HFFc6 (cell line): ENCODE results near the gene TRPM4. TPM values are rescaled to one million over a fixed set of nuclear protein-coding genes. Genes with fewer than 3 reads are reported as not detected.

Source experiments
- DNase-seq: peaks from one replicate; pipeline ENCODE4 v3.0.0-alpha.2; 2018
- H3K27ac Mint-ChIP-seq: 2 replicates; pipeline ENCODE4 v1.8.0; 2020; ENCODE audit warnings: mild to moderate bottlenecking, mixed read lengths
- H3K27me3 Mint-ChIP-seq: 2 replicates; pipeline ENCODE4 v1.8.0; 2021; ENCODE audit warnings: mild to moderate bottlenecking, moderate library complexity, mixed read lengths; ENCODE audit not compliant: insufficient read depth
- H3K36me3 Mint-ChIP-seq: 2 replicates; pipeline ENCODE4 v1.8.0; 2021; ENCODE audit warnings: low read depth, mixed read lengths
- H3K4me1 Mint-ChIP-seq: 2 replicates; pipeline ENCODE4 v1.8.0; 2020; ENCODE audit warnings: low read depth, mixed read lengths
- H3K4me3 Mint-ChIP-seq: 2 replicates; pipeline ENCODE4 v1.8.0; 2020; ENCODE audit warnings: mild to moderate bottlenecking, moderate library complexity, mixed read lengths
- H3K9me3 Mint-ChIP-seq: 2 replicates; pipeline ENCODE4 v1.8.0; 2020; ENCODE audit warnings: mild to moderate bottlenecking, mixed read lengths
- total RNA-seq, 6 experiments: library from RNA; stranded (reverse); fragmentation: NEBNext Ultra II Directional; extraction: Animal tissue kit (Norgen Biotek cat#: 25700); gene quantifications; 2 replicates in 1 of 6; 3 replicates in 5 of 6; pipeline ENCODE4 v1.2.3, GENCODE V29; 2021
- TF ChIP-seq, protein P1 (sequence below): fragments of 200-600 bp; sonication (generic); IDR thresholded peaks from 2 replicates; pipeline ENCODE4 v1.5.0; 2021; ENCODE audit warnings: antibody characterized with exemption, mild to moderate bottlenecking

The TRPM4 gene
- total RNA-seq, 6 experiments from 2014 or later, result 25.5 to 32.5 (median 30.5) TPM

- TF ChIP-seq, protein P1, sequence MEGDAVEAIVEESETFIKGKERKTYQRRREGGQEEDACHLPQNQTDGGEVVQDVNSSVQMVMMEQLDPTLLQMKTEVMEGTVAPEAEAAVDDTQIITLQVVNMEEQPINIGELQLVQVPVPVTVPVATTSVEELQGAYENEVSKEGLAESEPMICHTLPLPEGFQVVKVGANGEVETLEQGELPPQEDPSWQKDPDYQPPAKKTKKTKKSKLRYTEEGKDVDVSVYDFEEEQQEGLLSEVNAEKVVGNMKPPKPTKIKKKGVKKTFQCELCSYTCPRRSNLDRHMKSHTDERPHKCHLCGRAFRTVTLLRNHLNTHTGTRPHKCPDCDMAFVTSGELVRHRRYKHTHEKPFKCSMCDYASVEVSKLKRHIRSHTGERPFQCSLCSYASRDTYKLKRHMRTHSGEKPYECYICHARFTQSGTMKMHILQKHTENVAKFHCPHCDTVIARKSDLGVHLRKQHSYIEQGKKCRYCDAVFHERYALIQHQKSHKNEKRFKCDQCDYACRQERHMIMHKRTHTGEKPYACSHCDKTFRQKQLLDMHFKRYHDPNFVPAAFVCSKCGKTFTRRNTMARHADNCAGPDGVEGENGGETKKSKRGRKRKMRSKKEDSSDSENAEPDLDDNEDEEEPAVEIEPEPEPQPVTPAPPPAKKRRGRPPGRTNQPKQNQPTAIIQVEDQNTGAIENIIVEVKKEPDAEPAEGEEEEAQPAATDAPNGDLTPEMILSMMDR, result no peak
- DNase-seq, result no peak
- H3K4me3 Mint-ChIP-seq, result peak overlapping the region; percentile 30; the same call in 1 of the 2 replicates
- no peaks in the 10 kb centered on the region; the same call in 1 of the 2 replicates for H3K9me3 Mint-ChIP-seq
- H3K4me1 Mint-ChIP-seq, result peaks cover 28% of the 10 kb centered on the region
- no peak overlapping the region for H3K27ac Mint-ChIP-seq
- peaks cover 4% of the 10 kb centered on the region for H3K27me3 Mint-ChIP-seq
- H3K36me3 Mint-ChIP-seq, result no peaks in the 10 kb centered on the region
Measured at GRCh38 chr19:49148044-49148682, 9.4 kb upstream of the TRPM4 start.

DNA sequence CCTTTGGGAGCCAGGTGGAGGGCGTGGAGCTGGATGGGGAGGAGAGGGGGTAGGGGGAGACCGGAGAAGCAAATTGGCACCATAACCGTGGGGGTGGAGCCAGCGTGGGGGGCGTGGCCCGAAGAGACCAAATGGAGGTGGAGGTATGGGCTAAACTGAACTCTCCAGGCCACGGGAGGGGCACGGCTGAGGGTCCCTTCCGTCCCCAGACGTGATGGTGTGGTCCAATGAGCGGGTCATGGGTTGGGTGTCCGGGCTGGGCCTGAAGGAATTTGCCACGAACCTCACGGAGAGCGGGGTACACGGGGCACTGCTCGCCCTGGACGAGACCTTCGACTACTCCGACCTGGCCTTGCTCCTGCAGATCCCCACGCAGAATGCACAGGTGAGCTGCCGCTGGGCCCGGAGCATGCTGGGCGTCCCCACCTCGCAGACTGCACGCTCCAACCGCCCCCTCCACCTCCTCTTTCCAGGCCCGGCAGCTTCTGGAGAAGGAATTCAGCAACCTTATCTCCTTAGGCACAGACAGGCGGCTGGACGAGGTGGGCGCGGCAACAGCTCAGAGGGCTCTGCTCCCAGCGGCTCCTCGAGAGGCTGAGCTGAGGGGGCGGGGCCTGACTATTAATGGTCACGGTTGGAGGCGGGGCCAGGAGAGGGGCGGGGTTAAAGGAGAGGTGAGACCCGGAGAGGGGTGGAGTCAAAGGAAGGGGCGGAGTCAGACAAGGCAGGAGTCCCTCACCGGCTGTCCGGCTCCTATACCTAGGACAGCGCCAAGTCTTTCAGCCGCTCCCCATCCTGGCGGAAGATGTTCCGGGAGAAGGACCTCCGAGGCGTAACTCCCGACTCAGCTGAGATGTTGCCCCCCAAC, 8.6 kb upstream of the TRPM4 start:
- Mint-ChIP-seq H3K9me3 (no peaks in the 10 kb centered on the region; the same call in 1 of the 2 replicates), H3K27me3 (peaks cover 10% of the 10 kb centered on the region), H3K36me3 (peaks cover 2% of the 10 kb centered on the region; the same call in 1 of the 2 replicates), H3K4me1 (peaks cover 26% of the 10 kb centered on the region), H3K27ac (0 out of 2 replicates have a peak overlapping the region, but pooled peaks have one; percentile 31), H3K4me3 (peak overlapping the region; percentile 93)
- TF ChIP-seq, protein P1, result no peak
- peak; percentile 89 for DNase-seq

DNA sequence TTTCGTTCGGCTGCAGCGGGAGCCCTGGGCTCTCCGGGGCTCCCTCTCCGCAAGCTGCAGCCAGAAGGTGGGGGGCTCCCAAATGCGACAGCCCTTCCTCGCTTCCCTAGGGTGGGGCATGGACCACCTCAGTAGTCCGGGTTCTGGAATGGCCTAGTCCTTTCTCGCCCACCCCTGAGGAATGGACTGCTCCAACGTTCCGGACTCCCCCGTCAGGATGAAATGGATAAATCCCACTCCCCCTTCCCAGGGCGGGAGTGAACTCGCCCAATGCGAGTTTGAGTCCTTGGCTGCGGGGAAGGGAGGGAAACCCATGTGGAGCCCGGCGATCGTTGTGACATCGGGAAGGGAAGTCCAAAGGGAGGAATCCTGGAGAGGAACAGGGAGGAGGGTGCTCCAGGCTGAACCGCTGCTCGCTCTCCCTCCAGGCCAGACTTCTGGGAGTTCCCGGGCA, 7.9 kb upstream of the TRPM4 start:
- H3K36me3 Mint-ChIP-seq, result peaks cover 8% of the 10 kb centered on the region
- peaks cover 26% of the 10 kb centered on the region for H3K4me1 Mint-ChIP-seq
- peaks cover 10% of the 10 kb centered on the region for H3K27me3 Mint-ChIP-seq
- H3K9me3 Mint-ChIP-seq, result no peaks in the 10 kb centered on the region; the same call in 1 of the 2 replicates
- DNase-seq, result peak; percentile 66
- TF ChIP-seq, protein P1, result 0 out of 2 replicates have a peak, but pooled peaks have one; percentile 14
- H3K27ac Mint-ChIP-seq, result peak overlapping the region; percentile 76
- H3K4me3 Mint-ChIP-seq, result peak overlapping the region; percentile 93

GRCh38 chr19:49150106-49150943, 7.3 kb upstream of the TRPM4 start:
- Mint-ChIP-seq H3K27me3 (peaks cover 10% of the 10 kb centered on the region), H3K36me3 (peaks cover 11% of the 10 kb centered on the region), H3K9me3 (no peaks in the 10 kb centered on the region; the same call in 1 of the 2 replicates), H3K4me3 (peak overlapping the region; percentile 93), H3K27ac (peak overlapping the region; percentile 76), H3K4me1 (peaks cover 24% of the 10 kb centered on the region)
- TF ChIP-seq, protein P1, result no peak
- DNase-seq, result peak; percentile 68

GRCh38 chr19:49150944-49151243, 6.7 kb upstream of the TRPM4 start:
- Mint-ChIP-seq H3K9me3 (no peaks in the 10 kb centered on the region; the same call in 1 of the 2 replicates), H3K4me3 (no peak overlapping the region), H3K27me3 (peaks cover 10% of the 10 kb centered on the region), H3K27ac (no peak overlapping the region), H3K4me1 (peaks cover 18% of the 10 kb centered on the region), H3K36me3 (peaks cover 11% of the 10 kb centered on the region)
- TF ChIP-seq, protein P1, result no peak
- DNase-seq, result no peak
